Glutamatergic neuron (in vitro differentiated cells): ENCODE results near the gene CMTM3. TPM values are rescaled to one million over a fixed set of nuclear protein-coding genes. Genes with fewer than 3 reads are reported as not detected.

Source experiments
- DNase-seq: peaks from one replicate; pipeline ENCODE4 v3.0.0; 2022
- H3K27ac Mint-ChIP-seq: one replicate; pipeline ENCODE4 v1.8.0; 2020; ENCODE audit warnings: mild to moderate bottlenecking, mixed read lengths, inconsistent platforms; ENCODE audit not compliant: unreplicated experiment
- H3K27me3 Mint-ChIP-seq: one replicate; pipeline ENCODE4 v1.8.0; 2020; ENCODE audit warnings: mild to moderate bottlenecking, moderate library complexity, mixed read lengths, inconsistent platforms; ENCODE audit not compliant: unreplicated experiment
- H3K36me3 Mint-ChIP-seq: one replicate; pipeline ENCODE4 v1.8.0; 2020; ENCODE audit warnings: mild to moderate bottlenecking, mixed read lengths, inconsistent platforms; ENCODE audit not compliant: unreplicated experiment
- H3K4me1 Mint-ChIP-seq: one replicate; pipeline ENCODE4 v1.8.0; 2020; ENCODE audit warnings: mild to moderate bottlenecking, low read depth, mixed read lengths, inconsistent platforms; ENCODE audit not compliant: unreplicated experiment
- H3K4me3 Mint-ChIP-seq: one replicate; pipeline ENCODE4 v1.8.0; 2020; ENCODE audit warnings: mild to moderate bottlenecking, mixed read lengths, inconsistent platforms; ENCODE audit not compliant: unreplicated experiment
- H3K9me3 Mint-ChIP-seq: one replicate; pipeline ENCODE4 v1.8.0; 2020; ENCODE audit warnings: mild to moderate bottlenecking, moderate library complexity, mixed read lengths, inconsistent platforms; ENCODE audit not compliant: unreplicated experiment
- total RNA-seq: library from RNA; stranded (reverse); fragmentation: NEBNext Ultra II Directional; extraction: Animal tissue kit (Norgen Biotek cat#: 25700); gene quantifications from one replicate; pipeline ENCODE4 v1.2.1, GENCODE V29; 2021; ENCODE audit not compliant: unreplicated experiment
- TF ChIP-seq, protein P1 (sequence below): fragments of 200-600 bp; sonication (generic); IDR thresholded peaks from one replicate; pipeline ENCODE4 v1.5.0; 2021; ENCODE audit not compliant: partially characterized antibody, unreplicated experiment

Gene CMTM3
- total RNA-seq, 1 donor from 2014 or later, result 45.8 TPM

DNA sequence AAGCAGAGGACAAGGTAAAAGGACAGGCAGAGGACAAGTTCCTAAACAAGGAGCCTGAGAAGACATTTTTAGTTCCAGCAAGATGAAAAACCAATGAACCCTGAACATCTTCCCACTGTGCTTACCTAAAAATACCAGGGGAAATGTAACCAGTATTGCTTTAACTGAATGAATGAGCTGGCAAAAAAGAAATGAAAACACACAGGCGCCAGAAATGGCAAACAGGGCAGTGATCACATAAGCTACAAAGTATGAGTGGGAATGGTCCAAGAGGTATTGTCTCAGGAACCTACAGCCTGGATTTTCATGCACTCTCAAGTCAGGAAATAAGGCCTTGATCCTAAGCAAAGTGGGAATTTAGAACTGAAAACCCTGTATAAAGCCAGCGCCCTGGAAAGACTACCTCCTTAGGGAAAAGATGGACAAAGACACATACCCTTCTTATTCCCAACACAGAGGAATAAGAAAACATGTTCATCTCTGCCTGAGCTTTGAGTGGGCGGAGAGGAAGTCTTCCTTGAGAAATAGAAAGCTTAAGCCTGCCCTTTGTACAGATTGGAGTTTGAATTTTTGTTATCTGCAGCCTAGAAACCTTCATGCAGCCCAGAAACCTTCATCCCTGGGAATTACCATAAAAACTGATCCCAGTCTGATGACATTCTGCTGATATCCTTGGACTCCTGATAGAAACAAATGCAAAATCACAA, 23.1 kb upstream of the CMTM3 start:
- no peaks in the 10 kb centered on the region for H3K4me1 Mint-ChIP-seq
- TF ChIP-seq, protein P1, sequence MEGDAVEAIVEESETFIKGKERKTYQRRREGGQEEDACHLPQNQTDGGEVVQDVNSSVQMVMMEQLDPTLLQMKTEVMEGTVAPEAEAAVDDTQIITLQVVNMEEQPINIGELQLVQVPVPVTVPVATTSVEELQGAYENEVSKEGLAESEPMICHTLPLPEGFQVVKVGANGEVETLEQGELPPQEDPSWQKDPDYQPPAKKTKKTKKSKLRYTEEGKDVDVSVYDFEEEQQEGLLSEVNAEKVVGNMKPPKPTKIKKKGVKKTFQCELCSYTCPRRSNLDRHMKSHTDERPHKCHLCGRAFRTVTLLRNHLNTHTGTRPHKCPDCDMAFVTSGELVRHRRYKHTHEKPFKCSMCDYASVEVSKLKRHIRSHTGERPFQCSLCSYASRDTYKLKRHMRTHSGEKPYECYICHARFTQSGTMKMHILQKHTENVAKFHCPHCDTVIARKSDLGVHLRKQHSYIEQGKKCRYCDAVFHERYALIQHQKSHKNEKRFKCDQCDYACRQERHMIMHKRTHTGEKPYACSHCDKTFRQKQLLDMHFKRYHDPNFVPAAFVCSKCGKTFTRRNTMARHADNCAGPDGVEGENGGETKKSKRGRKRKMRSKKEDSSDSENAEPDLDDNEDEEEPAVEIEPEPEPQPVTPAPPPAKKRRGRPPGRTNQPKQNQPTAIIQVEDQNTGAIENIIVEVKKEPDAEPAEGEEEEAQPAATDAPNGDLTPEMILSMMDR, result no peak

GRCh38 chr16:66585481-66586239, 18.8 kb upstream of the CMTM3 start:
- Mint-ChIP-seq H3K9me3 (peaks cover 2% of the 10 kb centered on the region), H3K36me3 (peaks cover 7% of the 10 kb centered on the region), H3K27ac (no peak overlapping the region), H3K4me1 (no peaks in the 10 kb centered on the region), H3K27me3 (peaks cover 3% of the 10 kb centered on the region), H3K4me3 (no peak overlapping the region)
- TF ChIP-seq, protein P1, result no peak
- DNase-seq, result no peak

More for the DNA sequence above, 23.1 kb upstream of the CMTM3 start:
- DNase-seq, result no peak
- Mint-ChIP-seq H3K4me3 (no peak overlapping the region), H3K27me3 (peaks cover 15% of the 10 kb centered on the region), H3K9me3 (peaks cover 2% of the 10 kb centered on the region), H3K27ac (no peak overlapping the region), H3K36me3 (peaks cover 7% of the 10 kb centered on the region)

GRCh38 chr16:66587881-66588600, 16.5 kb upstream of the CMTM3 start:
- no peaks in the 10 kb centered on the region for H3K36me3 Mint-ChIP-seq
- peaks cover 3% of the 10 kb centered on the region for H3K27me3 Mint-ChIP-seq
- TF ChIP-seq, protein P1, result no peak
- H3K4me3 Mint-ChIP-seq, result no peak overlapping the region
- H3K9me3 Mint-ChIP-seq, result no peaks in the 10 kb centered on the region
- no peaks in the 10 kb centered on the region for H3K4me1 Mint-ChIP-seq
- no peak overlapping the region for H3K27ac Mint-ChIP-seq
- no peak for DNase-seq

GRCh38 chr16:66588981-66589713, 15.4 kb upstream of the CMTM3 start:
- Mint-ChIP-seq H3K4me1 (no peaks in the 10 kb centered on the region), H3K36me3 (no peaks in the 10 kb centered on the region), H3K27ac (no peak overlapping the region), H3K9me3 (no peaks in the 10 kb centered on the region), H3K4me3 (no peak overlapping the region), H3K27me3 (peaks cover 3% of the 10 kb centered on the region)
- DNase-seq, result no peak
- TF ChIP-seq, protein P1, result no peak
